GM23338 (cell line): ENCODE data around the gene TMPRSS9. TPM values are rescaled to one million over a fixed set of nuclear protein-coding genes. Genes with fewer than 3 reads are reported as not detected.

ENCODE experiments used
- ATAC-seq: fragments of 200-7000 bp; cut with Tn5 transposase; 3 replicates; pipeline ENCODE4 v1.9.1; 2020
- DNase-seq: peaks from one replicate; pipeline ENCODE4 v3.0.0-alpha.2; 2015; ENCODE audit warnings: low spot score
- H2AFZ ChIP-seq: fragments of 200-600 bp; sonication (generic); 2 replicates; pipeline ENCODE4 v1.8.0; 2016; ENCODE audit warnings: antibody characterized with exemption, mild to moderate bottlenecking, moderate library complexity
- H3F3A ChIP-seq: fragments of 200-600 bp; sonication (generic); replicated peaks from 2 replicates; pipeline ENCODE4 v1.8.0; 2017; ENCODE audit warnings: antibody characterized with exemption, mixed run types, low read depth
- H3K27ac ChIP-seq: fragments of 200-600 bp; sonication (generic); 2 replicates; pipeline ENCODE4 v1.6.1; 2016; ENCODE audit warnings: low read depth
- H3K27me3 ChIP-seq: fragments of 200-600 bp; sonication (generic); 2 replicates; pipeline ENCODE4 v1.8.0; 2016; ENCODE audit warnings: mild to moderate bottlenecking, mixed run types, moderate library complexity; ENCODE audit not compliant: insufficient read depth
- H3K36me3 ChIP-seq: fragments of 200-600 bp; sonication (generic); 2 replicates; pipeline ENCODE4 v1.8.0; 2016; ENCODE audit warnings: mild to moderate bottlenecking; ENCODE audit not compliant: insufficient read depth
- H3K4me1 ChIP-seq: fragments of 200-600 bp; sonication (generic); 2 replicates; pipeline ENCODE4 v1.8.0; 2016; ENCODE audit warnings: mild to moderate bottlenecking, moderate library complexity; ENCODE audit not compliant: insufficient read depth
- H3K4me2 ChIP-seq: fragments of 200-600 bp; sonication (generic); 2 replicates; pipeline ENCODE4 v1.7.1; 2017; ENCODE audit warnings: mixed run types
- H3K4me3 ChIP-seq: fragments of 200-600 bp; sonication (generic); 2 replicates; pipeline ENCODE4 v1.6.1; 2016; ENCODE audit warnings: mixed run types
- H3K79me2 ChIP-seq: fragments of 200-600 bp; sonication (generic); replicated peaks from 2 replicates; pipeline ENCODE4 v1.8.0; 2017; ENCODE audit warnings: mild to moderate bottlenecking; ENCODE audit not compliant: insufficient read depth
- H3K9me2 ChIP-seq: fragments of 200-600 bp; sonication (generic); 2 replicates; pipeline ENCODE4 v1.8.0; 2017; ENCODE audit not compliant: insufficient read depth
- H4K20me1 ChIP-seq: fragments of 200-600 bp; sonication (generic); replicated peaks from 2 replicates; pipeline ENCODE4 v1.8.0; 2017; ENCODE audit warnings: mild to moderate bottlenecking; ENCODE audit not compliant: insufficient read depth
- H3K27ac Mint-ChIP-seq: 2 replicates; pipeline ENCODE4 v1.8.0; 2020; ENCODE audit warnings: inconsistent platforms, mild to moderate bottlenecking, moderate library complexity, mixed read lengths
- H3K27me3 Mint-ChIP-seq: 3 replicates; pipeline ENCODE4 v1.8.0; 2022; ENCODE audit warnings: low read depth, mild to moderate bottlenecking, moderate library complexity, mixed read lengths, inconsistent platforms; ENCODE audit not compliant: insufficient read depth, poor library complexity
- H3K36me3 Mint-ChIP-seq: 3 replicates; pipeline ENCODE4 v1.8.0; 2021; ENCODE audit warnings: low read depth, mild to moderate bottlenecking, inconsistent platforms, moderate library complexity, mixed read lengths
- H3K4me1 Mint-ChIP-seq: 3 replicates; pipeline ENCODE4 v1.8.0; 2020; ENCODE audit warnings: mild to moderate bottlenecking, inconsistent platforms, mixed read lengths
- H3K4me3 Mint-ChIP-seq: 3 replicates; pipeline ENCODE4 v1.8.0; 2021; ENCODE audit warnings: moderate library complexity, mild to moderate bottlenecking, inconsistent platforms, mixed read lengths
- H3K9me3 Mint-ChIP-seq: 3 replicates; pipeline ENCODE4 v1.8.0; 2020; ENCODE audit warnings: moderate library complexity, mild to moderate bottlenecking, inconsistent platforms, mixed read lengths
- EZH2 ChIP-seq: fragments of 200-600 bp; sonication (generic); IDR thresholded peaks from one replicate; pipeline ENCODE4 v1.8.0; 2017; ENCODE audit warnings: antibody characterized with exemption, mild to moderate bottlenecking, low read depth; ENCODE audit not compliant: unreplicated experiment
- JUNB ChIP-seq: IDR thresholded peaks from one replicate; pipeline ENCODE4 v1.6.1; 2016; ENCODE audit warnings: antibody characterized with exemption; ENCODE audit not compliant: unreplicated experiment
- NANOG ChIP-seq: IDR thresholded peaks from 2 replicates; pipeline ENCODE4 v1.6.1; 2016; ENCODE audit warnings: antibody characterized with exemption, borderline replicate concordance
- REST ChIP-seq: IDR thresholded peaks from one replicate; pipeline ENCODE4 v1.6.1; 2018; ENCODE audit warnings: antibody characterized with exemption; ENCODE audit not compliant: unreplicated experiment
- ZNF331 ChIP-seq: fragments of 250-450 bp; sonication (Bioruptor Pico); IDR thresholded peaks from 2 replicates; pipeline ENCODE4 v1.5.0; 2020; ENCODE audit warnings: low read depth, mild to moderate bottlenecking, moderate library complexity
- ZNF462 ChIP-seq: fragments of 250-450 bp; sonication (Bioruptor Pico); IDR thresholded peaks from 2 replicates; pipeline ENCODE4 v1.5.0; 2020; ENCODE audit warnings: mild to moderate bottlenecking, moderate library complexity
- polyA plus RNA-seq: library from polyadenylated mRNA; unstranded; fragments of >200 nt; fragmentation: Nextera tagmentation; extraction: Ambion mirVana; gene quantifications from 2 replicates; pipeline ENCODE4 v1.2.1, GENCODE V29; 2016
- total RNA-seq: library from RNA; depleted of rRNA; stranded (reverse); fragments of >200 nt; shearing (Covaris generic); gene quantifications from 2 replicates; pipeline ENCODE4 v1.2.3, GENCODE V29; 2014

Gene TMPRSS9
- total and polyA plus RNA-seq, 2 experiments from 2014 or later: 0.05 to 0.28 TPM

DNA sequence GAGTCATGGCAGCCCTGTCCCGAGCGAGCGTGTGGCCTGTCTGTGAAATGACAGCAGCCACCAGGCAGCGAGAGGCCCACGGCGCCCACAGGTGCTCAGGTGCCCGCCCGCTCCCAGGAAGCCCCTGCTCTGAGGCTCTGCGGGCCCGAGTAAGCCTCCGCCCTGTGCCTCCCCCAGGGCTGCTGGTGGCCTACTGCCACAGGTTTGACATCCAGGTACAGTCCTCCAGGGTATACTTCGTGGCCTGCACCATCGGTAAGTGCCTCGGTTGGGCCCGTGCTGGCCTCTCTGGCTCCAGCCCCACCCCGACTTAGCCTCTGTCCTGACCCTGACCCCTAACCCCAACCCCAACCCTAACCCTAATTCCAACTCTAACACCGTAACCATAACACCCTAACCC lies 15.0 kb upstream of the TMPRSS9 start:
- H3K4me1 Mint-ChIP-seq: peaks cover 4% of the 10 kb centered on the region; the same call in 2 of the 3 replicates
- ATAC-seq: no peak
- H3K9me2 ChIP-seq: no peaks in the 10 kb centered on the region
- H3K4me3 Mint-ChIP-seq: no peak overlapping the region
- H3K4me1 ChIP-seq: no peaks in the 10 kb centered on the region
- no peaks in the 10 kb centered on the region for H3F3A ChIP-seq
- H3K36me3 ChIP-seq: no peaks in the 10 kb centered on the region
- no peaks in the 10 kb centered on the region for H3K79me2 ChIP-seq
- no peak overlapping the region for H3K27ac Mint-ChIP-seq
- H3K27ac ChIP-seq: no peak overlapping the region
- no peak overlapping the region for H2AFZ ChIP-seq
- no peaks in the 10 kb centered on the region for H4K20me1 ChIP-seq
- no peak for DNase-seq
- no peak for TF ChIP-seq ZNF331
- no peak for TF ChIP-seq JUNB
- TF ChIP-seq NANOG: no peak
- TF ChIP-seq EZH2: no peak
- TF ChIP-seq ZNF462 (CRISPR knock-in tag): no peak
- TF ChIP-seq REST: no peak
- H3K27me3 Mint-ChIP-seq: peaks cover 2% of the 10 kb centered on the region
- H3K9me3 Mint-ChIP-seq: no peaks in the 10 kb centered on the region
- no peaks in the 10 kb centered on the region for H3K27me3 ChIP-seq
- H3K4me3 ChIP-seq: no peak overlapping the region
- peaks cover 7% of the 10 kb centered on the region; the same call in 1 of the 3 replicates for H3K36me3 Mint-ChIP-seq
- no peak overlapping the region for H3K4me2 ChIP-seq
